ENCODE data around the gene RAC2.

RAC2 gene

GRCh38 chr22:37244114-37244921, at the start of gene RAC2:
Gene RAC2, minus strand, starts transcription at chr22:37244269. Its CDS starts 121 bp downstream, at chr22:37244148.
- TF ChIP-seq, protein P1, sequence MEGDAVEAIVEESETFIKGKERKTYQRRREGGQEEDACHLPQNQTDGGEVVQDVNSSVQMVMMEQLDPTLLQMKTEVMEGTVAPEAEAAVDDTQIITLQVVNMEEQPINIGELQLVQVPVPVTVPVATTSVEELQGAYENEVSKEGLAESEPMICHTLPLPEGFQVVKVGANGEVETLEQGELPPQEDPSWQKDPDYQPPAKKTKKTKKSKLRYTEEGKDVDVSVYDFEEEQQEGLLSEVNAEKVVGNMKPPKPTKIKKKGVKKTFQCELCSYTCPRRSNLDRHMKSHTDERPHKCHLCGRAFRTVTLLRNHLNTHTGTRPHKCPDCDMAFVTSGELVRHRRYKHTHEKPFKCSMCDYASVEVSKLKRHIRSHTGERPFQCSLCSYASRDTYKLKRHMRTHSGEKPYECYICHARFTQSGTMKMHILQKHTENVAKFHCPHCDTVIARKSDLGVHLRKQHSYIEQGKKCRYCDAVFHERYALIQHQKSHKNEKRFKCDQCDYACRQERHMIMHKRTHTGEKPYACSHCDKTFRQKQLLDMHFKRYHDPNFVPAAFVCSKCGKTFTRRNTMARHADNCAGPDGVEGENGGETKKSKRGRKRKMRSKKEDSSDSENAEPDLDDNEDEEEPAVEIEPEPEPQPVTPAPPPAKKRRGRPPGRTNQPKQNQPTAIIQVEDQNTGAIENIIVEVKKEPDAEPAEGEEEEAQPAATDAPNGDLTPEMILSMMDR (IDR thresholded peaks at IDR 0.05) = no peak

DNA sequence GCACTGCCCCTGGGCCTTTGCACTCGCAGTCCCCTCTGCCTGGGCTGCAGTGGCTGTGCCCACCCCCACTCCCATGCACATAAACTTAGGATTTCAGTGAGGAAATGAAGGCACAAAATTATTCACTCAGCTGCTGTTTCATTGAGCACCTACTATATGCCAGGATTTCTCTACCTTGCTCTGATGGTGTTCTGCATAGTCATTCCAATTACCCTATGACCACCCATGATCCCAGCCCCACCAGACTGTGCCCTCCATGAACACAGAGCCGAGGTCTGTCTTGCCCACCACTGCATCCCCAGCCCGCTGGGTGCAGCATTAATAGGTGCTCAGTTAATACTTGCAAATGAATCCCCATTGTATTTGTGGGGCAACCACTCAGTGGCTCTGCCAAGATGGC, 49.1 kb upstream of the RAC2 start:
- TF ChIP-seq, protein P1 (IDR thresholded peaks at IDR 0.05) = no peak

DNA sequence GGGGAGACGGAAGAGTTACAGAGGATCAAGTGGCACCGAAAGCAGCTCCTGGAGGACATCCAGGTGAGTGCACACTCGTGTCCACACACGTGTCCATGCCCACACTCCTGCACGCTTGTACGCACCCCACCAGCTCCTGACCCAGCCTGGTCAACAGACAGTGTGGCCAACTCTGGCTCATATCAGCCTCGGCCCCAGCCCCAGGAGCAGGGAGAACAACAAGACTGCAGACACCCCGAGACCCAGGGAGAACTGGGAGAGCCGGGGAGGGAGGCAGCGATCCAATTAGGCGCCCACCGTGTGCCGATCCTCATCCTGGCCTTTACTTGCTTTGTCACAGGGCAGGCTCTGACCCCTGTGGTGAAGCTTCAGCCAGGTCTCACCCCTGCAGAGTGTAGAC, 48.6 kb upstream of the RAC2 start:
- TF ChIP-seq, protein P1 (IDR thresholded peaks at IDR 0.05) = no peak

DNA sequence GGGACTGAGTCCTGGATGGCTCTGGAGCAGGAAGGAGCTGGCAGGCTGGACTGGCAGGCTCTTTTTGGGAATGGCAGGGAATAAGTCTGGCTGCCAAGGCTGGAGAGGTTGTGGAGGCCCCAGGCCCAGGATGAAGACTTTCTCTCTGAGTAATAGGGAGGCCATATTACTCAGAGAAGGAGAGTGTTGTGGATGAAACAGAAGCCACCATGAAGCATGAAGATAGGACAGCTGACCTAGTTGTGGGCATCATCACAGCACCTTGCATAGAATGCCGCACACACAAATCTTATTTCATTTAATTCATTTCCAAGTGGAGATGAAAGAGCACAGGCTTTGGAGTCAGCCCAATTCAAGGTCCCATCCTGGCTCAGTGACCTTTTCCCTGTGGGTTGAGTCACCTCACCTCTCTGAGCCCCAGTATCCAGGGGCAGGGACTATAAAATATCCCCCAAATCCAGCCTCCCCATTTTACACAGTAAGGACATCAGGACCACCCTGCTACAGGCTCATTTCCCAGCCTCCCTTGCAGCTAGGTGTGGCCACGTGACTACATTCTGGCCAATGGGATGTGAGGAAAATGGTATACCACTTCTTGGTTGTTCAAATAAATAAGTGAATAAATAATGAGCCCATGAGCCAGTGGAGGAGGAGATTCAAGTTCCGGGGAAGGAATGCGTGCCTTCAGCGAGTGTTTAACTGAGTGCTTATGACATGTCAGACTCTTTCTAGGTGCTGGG, 47.7 kb upstream of the RAC2 start:
- TF ChIP-seq, protein P1 (IDR thresholded peaks at IDR 0.05) = no peak

DNA sequence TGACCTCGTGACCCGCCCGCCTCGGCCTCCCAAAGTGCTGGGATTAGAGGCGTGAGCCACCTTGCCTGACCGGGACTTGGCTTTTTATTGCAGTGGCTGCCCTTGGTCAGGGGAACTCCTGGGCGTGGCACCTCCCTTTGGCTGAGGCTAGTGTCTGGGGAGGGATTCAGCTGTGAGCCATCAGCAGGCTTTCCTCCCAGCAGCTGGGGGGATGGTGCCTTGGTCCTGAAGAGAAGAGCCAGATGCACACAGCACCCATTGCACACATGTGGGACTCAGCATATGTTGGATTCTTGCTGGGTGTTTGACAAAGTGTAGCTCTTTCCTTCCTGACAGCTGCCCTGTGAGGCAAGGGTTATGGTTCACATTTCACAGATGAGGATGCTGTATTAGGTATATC, 46.7 kb upstream of the RAC2 start:
- TF ChIP-seq, protein P1 (IDR thresholded peaks at IDR 0.05) = no peak

GRCh38 chr22:37289156-37289735, 45.2 kb upstream of the RAC2 start:
- TF ChIP-seq, protein P1 (IDR thresholded peaks at IDR 0.05) = no peak

GRCh38 chr22:37288521-37288920, 44.5 kb upstream of the RAC2 start:
- TF ChIP-seq, protein P1 (IDR thresholded peaks at IDR 0.05) = no peak
